HepG2 (cell line): ENCODE results near the gene P2RY6. TPM values are rescaled to one million over a fixed set of nuclear protein-coding genes. Genes with fewer than 3 reads are reported as not detected.

Experiments used
- ATAC-seq: fragments of 200-7000 bp; cut with Tn5 transposase; 3 replicates; pipeline ENCODE4 v1.9.1; 2020; ENCODE audit warnings: mild to moderate bottlenecking, moderate library complexity
- BruUV-seq: library from RNA; stranded (reverse); fragments of 400-500 nt; replicated peaks from 2 replicates; lab custom pipeline; 2021; lab: Mats Ljungman, UMichigan
- CTCF ChIA-PET: fragments of 300-600 bp; formaldehyde crosslinking; extraction: SDS; loops from one replicate; lab custom pipeline; 2021; ENCODE audit warnings: low total read pairs, inconsistent platforms, low intra/inter-chr PET ratio; lab: Yijun Ruan, JAX
- POLR2A ChIA-PET: fragments of 350-600 bp; sonication (Branson Sonifier 250); formaldehyde crosslinking; loops from one replicate; lab custom pipeline; 2020; ENCODE audit warnings: antibody characterized with exemption, inconsistent platforms; lab: Yijun Ruan, JAX
- DNase-seq: peaks from one replicate; pipeline ENCODE4 v3.0.0-alpha.2; 2015; ENCODE audit warnings: low spot score
- FAIRE-seq: peaks from 3 replicates; lab custom pipeline; 2011; peaks lifted over from hg19 to GRCh38; lab: Jason Lieb, UNC
- H2AFZ ChIP-seq: one replicate; pipeline ENCODE4 v1.6.1; 2011; ENCODE audit warnings: low read length, inconsistent platforms
- H3K27ac ChIP-seq: fragments of 300-600 bp; 3 replicates; pipeline ENCODE4 v1.8.0; 2011; ENCODE audit warnings: mixed run types, mild to moderate bottlenecking, mixed read lengths, low read length, inconsistent platforms; ENCODE audit not compliant: insufficient read depth; ENCODE audit errors: extremely low read length
- H3K27me3 ChIP-seq, 2 experiments: fragments of 200-600 bp in 1 of 2; 2 replicates in 1 of 2; 3 replicates in 1 of 2; pipeline versions ENCODE4 v1.6.0 to v1.8.0; 2011; ENCODE audit warnings: low read length in 2 of 2, mild to moderate bottlenecking in 2 of 2, moderate library complexity in 2 of 2, inconsistent platforms in 1 of 2; ENCODE audit not compliant: insufficient read depth in 2 of 2, control insufficient read depth in 1 of 2
- H3K36me3 ChIP-seq, 2 experiments: fragments of 200-600 bp in 1 of 2; replicated peaks in 1 of 2; 2 replicates in 1 of 2; 3 replicates in 1 of 2; pipeline versions ENCODE4 v1.5.1 to v1.8.0; 2011; ENCODE audit warnings: low read length in 2 of 2, inconsistent platforms in 1 of 2; ENCODE audit not compliant: insufficient read depth in 2 of 2, control insufficient read depth in 1 of 2
- H3K4me1 ChIP-seq: 2 replicates; pipeline ENCODE4 v1.5.1; 2012; ENCODE audit warnings: low read length, inconsistent platforms; ENCODE audit not compliant: insufficient read depth
- H3K4me2 ChIP-seq: 2 replicates; pipeline ENCODE4 v1.6.0; 2011; ENCODE audit warnings: low read depth, low read length, inconsistent platforms
- H3K4me3 ChIP-seq, 3 experiments: fragments of 200-600 bp in 1 of 3; sonication (generic), shearing (Covaris generic) in 1 of 3; replicated peaks in 1 of 3; 2 replicates each; pipeline ENCODE4 v1.5.1; 2011 to 2016; ENCODE audit warnings: low read length in 3 of 3, inconsistent platforms in 2 of 3, low read depth in 2 of 3, mild to moderate bottlenecking in 2 of 3, control low read depth in 1 of 3, mixed read lengths in 1 of 3; ENCODE audit not compliant: insufficient read depth in 1 of 3
- H3K79me2 ChIP-seq: one replicate; pipeline ENCODE4 v1.6.1; 2011; ENCODE audit warnings: low read length, inconsistent platforms; ENCODE audit not compliant: insufficient read depth
- H3K9ac ChIP-seq: 2 replicates; pipeline ENCODE4 v1.6.0; 2011; ENCODE audit warnings: mild to moderate bottlenecking, low read depth, low read length, inconsistent platforms; ENCODE audit not compliant: insufficient read depth
- H3K9me3 ChIP-seq: 2 replicates; pipeline ENCODE4 v1.5.1; 2012; ENCODE audit warnings: mild to moderate bottlenecking, low read length
- H4K20me1 ChIP-seq: 2 replicates; pipeline ENCODE4 v1.6.0; 2011; ENCODE audit warnings: inconsistent platforms, mild to moderate bottlenecking, low read length, moderate library complexity; ENCODE audit not compliant: insufficient read depth
- ARID2 ChIP-seq: sonication (generic); formaldehyde crosslinking; IDR thresholded peaks from 2 replicates; pipeline ENCODE4 v1.8.1; 2022; ENCODE audit warnings: mild to moderate bottlenecking, missing genetic modification reagents, borderline replicate concordance
- NFKBIZ ChIP-seq: IDR thresholded peaks from 2 replicates; pipeline ENCODE4 v1.6.1; 2018; ENCODE audit warnings: missing genetic modification reagents, missing compliant biosample characterization
- RCOR2 ChIP-seq: IDR thresholded peaks from 2 replicates; pipeline ENCODE4 v1.6.1; 2016; ENCODE audit warnings: missing biosample characterization, missing genetic modification reagents
- ZNF20 ChIP-seq: sonication (generic); formaldehyde crosslinking; IDR thresholded peaks from 2 replicates; pipeline ENCODE4 v1.4.0; 2020; ENCODE audit warnings: mild to moderate bottlenecking, moderate library complexity, missing genetic modification reagents
- ZNF343 ChIP-seq: sonication (generic); formaldehyde crosslinking; IDR thresholded peaks from 2 replicates; pipeline ENCODE4 v1.4.0; 2020; ENCODE audit warnings: mild to moderate bottlenecking, missing genetic modification reagents
- WGBS: methylation state at CpG from one replicate; pipeline ENCODE4 v1.1.6; 2017; ENCODE audit warnings: low lambda C conversion rate; 5-methylcytosine and 5-hydroxymethylcytosine counted together
- in situ Hi-C: cut with HindIII; loops from 2 replicates; pipeline ENCODE4 v1.10.0; 2017; ENCODE audit warnings: low pct_unique_long_range_greater_than_20kb; ENCODE audit not compliant: extremely low pct_ligation_motif_present
- intact Hi-C: fragments of 100-400 bp; cut with micrococcal nuclease; formaldehyde crosslinking; loops from one replicate; pipeline ENCODE4 v1.10.0; 2022; ENCODE audit not compliant: unreplicated experiment
- polyA plus RNA-seq, 8 experiments: library from polyadenylated mRNA; depleted of rRNA in 3 of 8; stranded (reverse) in 7 of 8; unstranded in 1 of 8; fragments of >200 nt; fragmentation: Illumina TruSeq in 4 of 8; extraction: Trizol in 4 of 8; gene quantifications; 2 replicates each; pipeline versions ENCODE4 v1.2.1 to v1.2.3, GENCODE V29; 2011 to 2016; ENCODE audit warnings: low read depth in 4 of 8, missing spikeins in 1 of 8, mixed read lengths in 1 of 8; ENCODE audit not compliant: insufficient read depth in 1 of 8
- total RNA-seq, 5 experiments: library from RNA; depleted of rRNA; stranded (reverse); fragments of >200 nt; fragmentation: Illumina TruSeq; extraction: Trizol; gene quantifications; 2 replicates each; pipeline ENCODE4 v1.2.3, GENCODE V29; 2016; ENCODE audit warnings: low read depth in 1 of 5
- TF ChIP-seq, protein P1 (sequence below): sonication (generic); formaldehyde crosslinking; conservative IDR thresholded peaks from 2 replicates; pipeline ENCODE4 v1.4.0; 2020; ENCODE audit warnings: missing genetic modification reagents

P2RY6 gene
- total and polyA plus RNA-seq, 2 of the 13 experiments (the other 11 are each of a cell fraction or from before 2014, with no cell fraction given), result 0.09 to 0.29 TPM

GRCh38 chr11:73310076-73310475, 37.9 kb downstream of the P2RY6 start:
- in situ Hi-C loops, result no loop called here
- Histone ChIP-seq H3K9me3 (no peaks in the 10 kb centered on the region), H3K4me2 (peak overlapping the region; percentile 91), H4K20me1 (peaks cover 19% of the 10 kb centered on the region), H3K4me1 (peaks cover 71% of the 10 kb centered on the region)
- intact Hi-C loops, result no loop called here
- TF ChIP-seq ZNF343 (CRISPR knock-in tag) (0 out of 2 replicates have a peak, but pooled peaks have one; percentile 16), RCOR2 (no peak), ARID2 (0 out of 2 replicates have a peak, but pooled peaks have one; percentile 30), ZNF20 (CRISPR knock-in tag) (no peak), NFKBIZ (CRISPR knock-in tag) (no peak)
- TF ChIP-seq, protein P1, sequence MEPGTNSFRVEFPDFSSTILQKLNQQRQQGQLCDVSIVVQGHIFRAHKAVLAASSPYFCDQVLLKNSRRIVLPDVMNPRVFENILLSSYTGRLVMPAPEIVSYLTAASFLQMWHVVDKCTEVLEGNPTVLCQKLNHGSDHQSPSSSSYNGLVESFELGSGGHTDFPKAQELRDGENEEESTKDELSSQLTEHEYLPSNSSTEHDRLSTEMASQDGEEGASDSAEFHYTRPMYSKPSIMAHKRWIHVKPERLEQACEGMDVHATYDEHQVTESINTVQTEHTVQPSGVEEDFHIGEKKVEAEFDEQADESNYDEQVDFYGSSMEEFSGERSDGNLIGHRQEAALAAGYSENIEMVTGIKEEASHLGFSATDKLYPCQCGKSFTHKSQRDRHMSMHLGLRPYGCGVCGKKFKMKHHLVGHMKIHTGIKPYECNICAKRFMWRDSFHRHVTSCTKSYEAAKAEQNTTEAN (CRISPR knock-in tag), result no peak
- TF ChIP-seq, all 625 proteins: peak for 2
- peaks cover 49% of the 10 kb centered on the region for H3K79me2 ChIP-seq
- peak overlapping the region; percentile 93 for H3K9ac ChIP-seq
- peak overlapping the region; percentile 99 for H3K27ac ChIP-seq
- ATAC-seq (no peak), DNase-seq (no peak), FAIRE-seq (no peak)
- CTCF ChIA-PET, result no interaction called here
- no peak overlapping the region for H2AFZ ChIP-seq
- POLR2A ChIA-PET, result interaction anchor here (1.2 to 6.2 kb wide), 6 partner anchors 9 to 66 kb away, joined by 3 to 205 read pairs (median 11); partner anchors contain the start of gene RELT
- 96% methylated on average over 16 of the region's 16 CpGs for WGBS
- H3K4me3 ChIP-seq, result peak overlapping the region; percentile 43 to 86 (median 85); a peak in 5 of 6 replicates
- H3K36me3 ChIP-seq, result peaks cover 0 to under 1% of the 10 kb centered on the region in 2 experiments; a peak in 2 of 5 replicates
- no TSS peak for BruUV-seq
- H3K27me3 ChIP-seq, result no peaks in the 10 kb centered on the region; a peak in 1 of 5 replicates
